Right atrium auricular region (tissue), 2 donors: Measurements from ENCODE around the gene DRAM1. TPM values are rescaled to one million over a fixed set of nuclear protein-coding genes. Genes with fewer than 3 reads are reported as not detected.
A peak's percentile ranks its signal among the peaks of the same experiment; 100 is the strongest.

Source experiments
- DNase-seq: peaks from one replicate; pipeline ENCODE4 v3.0.0-alpha.2; 2019; ENCODE audit warnings: low spot score
- H3K27ac ChIP-seq, 2 donors: fragments of 200-600 bp; sonication (generic); 1 replicate in 1 of 2; 2 replicates in 1 of 2; pipeline ENCODE4 v1.5.1; 2016 to 2019
- H3K27me3 ChIP-seq, 2 donors: fragments of 200-600 bp; sonication (generic); one replicate each; pipeline versions ENCODE4 v1.5.1 to v1.6.0; 2017 to 2019
- H3K36me3 ChIP-seq: fragments of 200-600 bp; sonication (generic); one replicate; pipeline ENCODE4 v1.5.1; 2016
- H3K4me1 ChIP-seq, 2 donors: fragments of 200-600 bp; sonication (generic); one replicate each; pipeline versions ENCODE4 v1.5.1 to v1.6.0; 2017 to 2019
- H3K4me3 ChIP-seq, 2 donors: fragments of 200-600 bp; sonication (generic); 1 replicate in 1 of 2; 2 replicates in 1 of 2; pipeline ENCODE4 v1.5.1; 2017 to 2019; ENCODE audit warnings: mild to moderate bottlenecking in 1 of 2, moderate library complexity in 1 of 2
- H3K9me3 ChIP-seq, 2 donors: fragments of 200-600 bp; sonication (generic); one replicate each; pipeline ENCODE4 v1.5.1; 2019
- total RNA-seq, 2 donors: library from RNA; depleted of rRNA; stranded (reverse); fragments of >200 nt; gene quantifications; one replicate each; pipeline ENCODE4 v1.1.0, GENCODE V29; 2016
- TF ChIP-seq, protein P1 (sequence below), 2 donors: fragments of 200-600 bp; sonication (generic); IDR thresholded peaks; one replicate each; pipeline ENCODE4 v1.5.1; 2019; ENCODE audit warnings: antibody characterized with exemption in 2 of 2

DRAM1 gene
- total RNA-seq, 2 donors from 2014 or later, result 3.9 to 12.7 TPM

DNA sequence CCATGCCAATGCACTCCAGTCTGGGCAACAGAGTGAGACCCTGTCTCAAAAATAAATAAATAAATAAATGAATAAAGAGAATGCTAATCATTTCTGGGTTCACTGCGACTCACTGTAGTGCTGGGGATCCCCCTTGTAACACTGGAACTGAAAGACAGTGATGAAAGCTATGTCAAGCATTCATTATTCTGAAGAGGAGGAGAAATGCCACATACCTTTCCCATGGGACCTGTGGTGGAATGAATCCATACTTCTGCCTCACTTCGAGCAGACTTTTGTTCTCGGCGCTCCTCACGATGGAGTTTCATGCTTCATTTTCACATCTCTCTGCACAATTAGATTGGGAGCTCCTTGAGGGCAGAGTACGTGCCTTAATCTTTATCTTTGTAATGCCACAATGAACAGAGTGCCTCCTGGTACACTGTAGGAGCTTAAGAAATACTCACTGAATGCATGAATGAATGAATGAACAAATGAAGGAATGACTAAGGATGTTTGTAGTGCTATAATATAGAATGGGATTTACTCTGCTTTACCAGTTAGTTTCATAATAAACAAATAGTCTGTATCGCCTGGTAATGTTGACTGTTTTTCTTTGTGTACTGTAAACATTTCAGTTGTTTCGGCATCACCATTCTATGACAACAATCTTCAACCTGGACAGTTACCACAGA lies 45.8 kb downstream of the DRAM1 start:
- DNase-seq, result no peak
- Histone ChIP-seq H3K4me3 (no peak overlapping the region), H3K36me3 (no peaks in the 10 kb centered on the region), H3K9me3 (no peaks in the 10 kb centered on the region), H3K4me1 (no peaks in the 10 kb centered on the region), H3K27ac (no peak overlapping the region), H3K27me3 (no peaks in the 10 kb centered on the region)
- TF ChIP-seq, protein P1, sequence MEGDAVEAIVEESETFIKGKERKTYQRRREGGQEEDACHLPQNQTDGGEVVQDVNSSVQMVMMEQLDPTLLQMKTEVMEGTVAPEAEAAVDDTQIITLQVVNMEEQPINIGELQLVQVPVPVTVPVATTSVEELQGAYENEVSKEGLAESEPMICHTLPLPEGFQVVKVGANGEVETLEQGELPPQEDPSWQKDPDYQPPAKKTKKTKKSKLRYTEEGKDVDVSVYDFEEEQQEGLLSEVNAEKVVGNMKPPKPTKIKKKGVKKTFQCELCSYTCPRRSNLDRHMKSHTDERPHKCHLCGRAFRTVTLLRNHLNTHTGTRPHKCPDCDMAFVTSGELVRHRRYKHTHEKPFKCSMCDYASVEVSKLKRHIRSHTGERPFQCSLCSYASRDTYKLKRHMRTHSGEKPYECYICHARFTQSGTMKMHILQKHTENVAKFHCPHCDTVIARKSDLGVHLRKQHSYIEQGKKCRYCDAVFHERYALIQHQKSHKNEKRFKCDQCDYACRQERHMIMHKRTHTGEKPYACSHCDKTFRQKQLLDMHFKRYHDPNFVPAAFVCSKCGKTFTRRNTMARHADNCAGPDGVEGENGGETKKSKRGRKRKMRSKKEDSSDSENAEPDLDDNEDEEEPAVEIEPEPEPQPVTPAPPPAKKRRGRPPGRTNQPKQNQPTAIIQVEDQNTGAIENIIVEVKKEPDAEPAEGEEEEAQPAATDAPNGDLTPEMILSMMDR (IDR thresholded peaks at IDR 0.05), result no peak

DNA sequence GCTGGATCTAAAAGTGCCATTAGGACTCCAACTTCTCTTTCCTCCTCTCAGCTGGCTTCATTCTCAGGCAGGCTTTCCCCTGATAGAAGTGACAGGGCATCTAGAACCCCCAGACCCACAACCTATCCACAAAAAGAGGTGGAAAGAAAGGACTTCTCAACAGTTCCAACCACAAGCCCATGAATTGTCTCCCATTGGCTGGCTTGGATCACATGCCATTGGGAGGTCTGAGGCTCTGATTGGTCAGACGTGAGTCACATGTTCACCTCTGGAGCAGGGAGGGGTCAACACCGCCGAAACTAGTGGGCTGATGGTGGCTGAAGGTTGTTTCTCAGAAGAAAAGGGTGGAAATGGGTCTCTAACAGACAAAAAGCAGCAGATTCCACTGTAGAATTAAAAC lies 47.2 kb downstream of the DRAM1 start:
- H3K27ac ChIP-seq, result peak overlapping the region; percentile 67 to 75
- no peaks in the 10 kb centered on the region for H3K4me1 ChIP-seq
- TF ChIP-seq, protein P1 (IDR thresholded peaks at IDR 0.05), result no peak
- no peaks in the 10 kb centered on the region for H3K27me3 ChIP-seq
- no peak for DNase-seq
- H3K36me3 ChIP-seq, result no peaks in the 10 kb centered on the region
- no peak overlapping the region for H3K4me3 ChIP-seq
- no peaks in the 10 kb centered on the region for H3K9me3 ChIP-seq

DNA sequence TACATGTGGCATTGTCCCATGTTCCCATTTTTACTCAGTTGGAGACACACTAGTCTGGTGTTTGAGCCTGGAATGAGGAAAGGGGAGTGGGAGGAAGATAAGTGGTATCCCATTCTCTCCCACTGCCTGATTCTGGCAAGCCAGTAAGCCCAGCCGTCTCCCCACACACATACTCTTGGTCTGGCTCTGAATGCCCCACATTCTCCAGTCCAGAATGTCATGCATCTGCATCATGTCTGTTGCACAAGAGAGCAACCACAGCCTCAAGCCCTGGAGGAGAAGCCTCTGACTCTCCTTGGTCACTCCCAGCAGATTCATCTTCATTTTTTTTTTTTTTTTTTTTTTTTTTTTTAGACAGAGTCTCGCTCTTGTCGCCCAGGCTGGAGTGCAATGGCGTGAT lies 48.0 kb downstream of the DRAM1 start:
- Histone ChIP-seq H3K4me3 (no peak overlapping the region), H3K27ac (peak overlapping the region; percentile 67 to 79), H3K27me3 (no peaks in the 10 kb centered on the region), H3K9me3 (no peaks in the 10 kb centered on the region), H3K36me3 (no peaks in the 10 kb centered on the region), H3K4me1 (no peaks in the 10 kb centered on the region)
- TF ChIP-seq, protein P1 (IDR thresholded peaks at IDR 0.05), result no peak
- DNase-seq, result peak; percentile 92

GRCh38 chr12:101925935-101926334 lies 48.6 kb downstream of the DRAM1 start:
- no peak overlapping the region for H3K4me3 ChIP-seq
- no peaks in the 10 kb centered on the region for H3K36me3 ChIP-seq

GRCh38 chr12:101927036-101927435 lies 49.7 kb downstream of the DRAM1 start:
- TF ChIP-seq, protein P1 (IDR thresholded peaks at IDR 0.05), result no peak
- no peak overlapping the region for H3K4me3 ChIP-seq
- H3K27ac ChIP-seq, result peak overlapping the region in 1 of 2 donors; percentile 79
- H3K27me3 ChIP-seq, result no peaks in the 10 kb centered on the region
- DNase-seq, result no peak
- no peaks in the 10 kb centered on the region for H3K9me3 ChIP-seq
- no peaks in the 10 kb centered on the region for H3K36me3 ChIP-seq
- no peaks in the 10 kb centered on the region for H3K4me1 ChIP-seq

More at GRCh38 chr12:101925935-101926334, 48.6 kb downstream of the DRAM1 start:
- DNase-seq, result no peak
- H3K27me3 ChIP-seq, result no peaks in the 10 kb centered on the region
- H3K9me3 ChIP-seq, result no peaks in the 10 kb centered on the region
- peak overlapping the region; percentile 67 to 79 for H3K27ac ChIP-seq
- H3K4me1 ChIP-seq, result no peaks in the 10 kb centered on the region
- TF ChIP-seq, protein P1 (IDR thresholded peaks at IDR 0.05), result no peak

- no peaks in the 10 kb centered on the region for H3K9me3 ChIP-seq
- TF ChIP-seq, protein P1 (IDR thresholded peaks at IDR 0.05), result no peak
- H3K27ac ChIP-seq, result peak overlapping the region in 1 of 2 donors; percentile 38
- H3K4me3 ChIP-seq, result no peak overlapping the region
- no peaks in the 10 kb centered on the region for H3K27me3 ChIP-seq
- no peaks in the 10 kb centered on the region for H3K4me1 ChIP-seq
- no peak for DNase-seq
- H3K36me3 ChIP-seq, result no peaks in the 10 kb centered on the region
These were observed 50.6 kb downstream of the DRAM1 start for GRCh38 chr12:101927999-101928398.
